Measurements from ENCODE around the gene WWC1. TPM values are rescaled to one million over a fixed set of nuclear protein-coding genes. Genes with fewer than 3 reads are reported as not detected.

WWC1 gene
- total RNA-seq, 2 donors from 2014 or later, result 40.0 to 49.4 TPM

DNA sequence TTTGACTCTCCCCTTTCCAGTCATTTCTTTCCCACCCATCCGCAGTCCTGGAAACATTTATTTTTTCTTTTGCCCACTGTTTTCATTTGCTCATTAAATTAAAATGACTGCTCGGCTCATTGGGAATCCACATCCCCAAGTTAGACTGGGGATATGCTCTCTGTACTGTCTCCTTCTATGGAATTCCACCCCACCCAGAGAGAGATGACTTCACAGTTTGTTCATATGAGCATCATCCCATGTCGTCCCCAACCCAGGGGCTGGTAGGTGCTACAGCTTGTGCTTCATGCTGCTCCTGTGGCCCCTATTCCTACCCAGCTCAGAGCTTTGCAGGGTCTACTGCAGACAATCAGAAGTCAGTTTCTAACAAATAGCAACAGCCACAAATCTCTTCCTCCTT is 178.4 kb downstream of the WWC1 start:
- Histone ChIP-seq H3K36me3 (replicated peaks in 1 of 2; ENCODE audit: insufficient read depth in 1 of 2, low read depth in 2 of 2) (peaks cover 13 to 23% of the 10 kb centered on the region in 2 donors), H3K27ac (no peak overlapping the region), H3K9me3 (no peaks in the 10 kb centered on the region), H3K27me3 (no peaks in the 10 kb centered on the region), H3K4me1 (no peaks in the 10 kb centered on the region), H3K4me3 (no peak overlapping the region)
- ATAC-seq (no peak), DNase-seq (no peak)
- intact Hi-C loops (cut with DNase I), result loop anchor here (10.0 kb wide), 1 partner anchor 195 kb away; no protein-coding TSS in a partner anchor
- WGBS, 2 donors, result 83 to 84% methylated on average over 3 of the region's 3 CpGs
- TF ChIP-seq POLR2A (IDR thresholded peaks at IDR 0.05), result no peak
- TF ChIP-seq, protein P1, sequence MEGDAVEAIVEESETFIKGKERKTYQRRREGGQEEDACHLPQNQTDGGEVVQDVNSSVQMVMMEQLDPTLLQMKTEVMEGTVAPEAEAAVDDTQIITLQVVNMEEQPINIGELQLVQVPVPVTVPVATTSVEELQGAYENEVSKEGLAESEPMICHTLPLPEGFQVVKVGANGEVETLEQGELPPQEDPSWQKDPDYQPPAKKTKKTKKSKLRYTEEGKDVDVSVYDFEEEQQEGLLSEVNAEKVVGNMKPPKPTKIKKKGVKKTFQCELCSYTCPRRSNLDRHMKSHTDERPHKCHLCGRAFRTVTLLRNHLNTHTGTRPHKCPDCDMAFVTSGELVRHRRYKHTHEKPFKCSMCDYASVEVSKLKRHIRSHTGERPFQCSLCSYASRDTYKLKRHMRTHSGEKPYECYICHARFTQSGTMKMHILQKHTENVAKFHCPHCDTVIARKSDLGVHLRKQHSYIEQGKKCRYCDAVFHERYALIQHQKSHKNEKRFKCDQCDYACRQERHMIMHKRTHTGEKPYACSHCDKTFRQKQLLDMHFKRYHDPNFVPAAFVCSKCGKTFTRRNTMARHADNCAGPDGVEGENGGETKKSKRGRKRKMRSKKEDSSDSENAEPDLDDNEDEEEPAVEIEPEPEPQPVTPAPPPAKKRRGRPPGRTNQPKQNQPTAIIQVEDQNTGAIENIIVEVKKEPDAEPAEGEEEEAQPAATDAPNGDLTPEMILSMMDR (IDR thresholded peaks at IDR 0.05), result no peak

DNA sequence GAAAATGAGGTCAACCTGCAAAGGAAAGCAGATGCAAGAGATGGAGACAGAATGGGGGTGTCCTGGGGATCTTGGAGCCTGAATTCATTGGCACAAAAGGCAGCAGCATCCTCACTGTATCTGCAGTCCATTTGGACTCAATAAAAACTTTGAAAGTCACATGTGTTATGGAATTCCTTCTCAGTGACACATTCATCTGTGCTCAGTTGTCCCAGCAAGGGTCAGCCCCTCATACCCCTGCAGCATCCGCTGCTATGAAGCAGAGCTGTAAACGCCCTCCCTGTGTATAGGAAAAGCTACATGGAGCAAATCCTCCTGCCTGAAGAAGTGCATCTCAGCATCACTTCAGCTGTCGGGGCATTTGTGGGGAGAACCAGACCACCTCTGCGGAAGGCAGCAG is 180.3 kb downstream of the WWC1 start:
- H3K27ac ChIP-seq, result no peak overlapping the region
- 86 to 89% methylated on average over 4 of the region's 4 CpGs for WGBS, 2 donors
- intact Hi-C loops (cut with DNase I), result loop anchor here (10.0 kb wide), 1 partner anchor 197 kb away; no protein-coding TSS in a partner anchor
- H3K27me3 ChIP-seq, result no peaks in the 10 kb centered on the region
- no peak overlapping the region for H3K4me3 ChIP-seq
- H3K4me1 ChIP-seq, result no peaks in the 10 kb centered on the region
- no peak for TF ChIP-seq POLR2A (IDR thresholded peaks at IDR 0.05)
- TF ChIP-seq, protein P1 (IDR thresholded peaks at IDR 0.05), result no peak
- no peak for ATAC-seq
- peaks cover 5 to 16% of the 10 kb centered on the region in 2 donors for H3K36me3 ChIP-seq (replicated peaks in 1 of 2; ENCODE audit: insufficient read depth in 1 of 2, low read depth in 2 of 2)
- H3K9me3 ChIP-seq, result no peaks in the 10 kb centered on the region
- DNase-seq, result no peak

DNA sequence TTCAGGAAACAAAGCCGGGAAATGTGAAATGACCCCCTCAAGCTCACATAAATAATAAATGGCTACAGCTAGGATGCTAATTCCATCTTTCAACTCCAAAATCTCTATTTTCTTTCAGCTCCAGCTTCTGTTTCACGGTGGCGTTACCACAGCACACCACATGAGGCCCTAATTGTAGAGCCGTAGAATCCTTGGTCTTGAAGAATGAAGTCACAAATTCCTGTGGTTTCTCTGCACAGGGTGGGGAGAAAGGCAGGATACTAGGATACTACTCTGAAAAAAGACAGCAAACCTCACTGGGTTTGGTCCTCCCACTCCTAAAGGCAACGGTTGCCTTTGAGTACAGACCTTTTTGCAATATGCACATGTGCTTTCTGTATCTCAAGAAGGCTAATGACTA is 180.9 kb downstream of the WWC1 start:
- WGBS, 2 donors, result 77 to 79% methylated on average over 5 of the region's 5 CpGs
- Histone ChIP-seq H3K36me3 (replicated peaks in 1 of 2; ENCODE audit: insufficient read depth in 1 of 2, low read depth in 2 of 2) (peaks cover 5 to 15% of the 10 kb centered on the region in 2 donors), H3K27ac (no peak overlapping the region), H3K4me3 (no peak overlapping the region), H3K4me1 (no peaks in the 10 kb centered on the region), H3K27me3 (no peaks in the 10 kb centered on the region), H3K9me3 (no peaks in the 10 kb centered on the region)
- no peak for TF ChIP-seq POLR2A (IDR thresholded peaks at IDR 0.05)
- TF ChIP-seq, protein P1 (IDR thresholded peaks at IDR 0.05), result no peak
- DNase-seq (peak in 1 of 4 donors; percentile 18), ATAC-seq (peak; percentile 30)
- intact Hi-C loops (cut with DNase I), result loop anchor here (10.0 kb wide), 1 partner anchor 198 kb away; no protein-coding TSS in a partner anchor

DNA sequence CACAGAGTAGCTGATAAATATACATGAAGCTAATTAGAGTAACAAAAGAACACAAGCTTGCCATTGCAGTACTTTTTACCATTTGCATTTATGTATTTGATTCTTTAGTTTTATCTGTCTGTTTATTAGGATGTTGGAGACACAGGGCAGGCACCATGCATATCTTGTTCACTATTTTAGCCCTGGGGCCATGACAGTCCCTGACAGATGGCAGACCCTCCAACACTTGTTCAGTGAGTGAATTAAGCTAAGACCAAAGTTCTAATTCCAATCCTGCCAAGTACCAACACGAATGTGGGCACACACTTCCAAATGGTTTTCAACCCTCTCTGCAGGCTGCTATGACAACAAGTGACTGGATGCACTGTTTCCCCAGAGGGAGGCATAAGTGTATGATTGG is 182.9 kb downstream of the WWC1 start:
- intact Hi-C loops (cut with DNase I), result loop anchor here (10.0 kb wide), 1 partner anchor 200 kb away; no protein-coding TSS in a partner anchor
- TF ChIP-seq, protein P1 (IDR thresholded peaks at IDR 0.05), result no peak
- no peak for TF ChIP-seq POLR2A (IDR thresholded peaks at IDR 0.05)
- H3K9me3 ChIP-seq, result no peaks in the 10 kb centered on the region
- peaks cover 5 to 10% of the 10 kb centered on the region in 2 donors for H3K36me3 ChIP-seq (replicated peaks in 1 of 2; ENCODE audit: insufficient read depth in 1 of 2, low read depth in 2 of 2)
- H3K27ac ChIP-seq, result no peak overlapping the region
- no peaks in the 10 kb centered on the region for H3K27me3 ChIP-seq
- WGBS, 2 donors, result 44 to 57% methylated on average over 1 of the region's 1 CpG
- ATAC-seq (no peak), DNase-seq (no peak)
- H3K4me3 ChIP-seq, result no peak overlapping the region
- H3K4me1 ChIP-seq, result no peaks in the 10 kb centered on the region

DNA sequence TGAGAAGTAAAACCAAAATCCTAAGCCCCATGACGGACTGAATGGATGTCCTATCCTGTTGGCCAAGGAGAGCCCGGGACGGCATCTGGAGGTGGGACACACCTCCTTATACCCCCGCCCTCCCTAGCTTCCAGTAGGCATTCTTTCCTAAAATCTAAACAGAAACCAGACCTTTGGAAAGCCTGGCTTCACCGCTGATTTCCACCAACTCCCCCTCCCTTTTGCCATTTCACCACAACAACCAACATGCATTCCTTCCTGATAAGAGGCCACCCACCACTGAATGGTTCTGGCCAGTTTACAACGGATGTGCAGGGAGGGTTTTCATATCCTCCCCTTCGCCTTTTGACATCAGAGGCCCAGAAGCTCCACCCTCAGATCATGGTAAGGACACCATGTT is 185.6 kb downstream of the WWC1 start:
- WGBS, 2 donors, result 48 to 49% methylated on average over 7 of the region's 7 CpGs
- Histone ChIP-seq H3K27ac (no peak overlapping the region), H3K4me3 (no peak overlapping the region), H3K27me3 (no peaks in the 10 kb centered on the region), H3K9me3 (no peaks in the 10 kb centered on the region), H3K36me3 (replicated peaks in 1 of 2; ENCODE audit: insufficient read depth in 1 of 2, low read depth in 2 of 2) (peaks cover 0 to 6% of the 10 kb centered on the region in 2 donors), H3K4me1 (no peaks in the 10 kb centered on the region)
- no peak for DNase-seq
- TF ChIP-seq, protein P1 (IDR thresholded peaks at IDR 0.05), result no peak
- no peak for TF ChIP-seq POLR2A (IDR thresholded peaks at IDR 0.05)
- ATAC-seq, result no peak
- intact Hi-C loops (cut with DNase I), result loop anchor here (10.0 kb wide), 1 partner anchor 202 kb away; no protein-coding TSS in a partner anchor

Measured in body of pancreas (tissue), 4 donors.